HepG2 (cell line): ENCODE measurements around the gene OR52H1. TPM values are rescaled to one million over a fixed set of nuclear protein-coding genes. Genes with fewer than 3 reads are reported as not detected.

Experiments
- ATAC-seq: fragments of 200-7000 bp; cut with Tn5 transposase; 3 replicates; pipeline ENCODE4 v1.9.1; 2020; ENCODE audit warnings: mild to moderate bottlenecking, moderate library complexity
- BruUV-seq: library from RNA; stranded (reverse); fragments of 400-500 nt; replicated peaks from 2 replicates; lab custom pipeline; 2021; lab: Mats Ljungman, UMichigan
- CTCF ChIA-PET: fragments of 300-600 bp; formaldehyde crosslinking; extraction: SDS; loops from one replicate; lab custom pipeline; 2021; ENCODE audit warnings: low total read pairs, inconsistent platforms, low intra/inter-chr PET ratio; lab: Yijun Ruan, JAX
- POLR2A ChIA-PET: fragments of 350-600 bp; sonication (Branson Sonifier 250); formaldehyde crosslinking; loops from one replicate; lab custom pipeline; 2020; ENCODE audit warnings: antibody characterized with exemption, inconsistent platforms; lab: Yijun Ruan, JAX
- DNase-seq: peaks from one replicate; pipeline ENCODE4 v3.0.0-alpha.2; 2015; ENCODE audit warnings: low spot score
- FAIRE-seq: peaks from 3 replicates; lab custom pipeline; 2011; peaks lifted over from hg19 to GRCh38; lab: Jason Lieb, UNC
- H2AFZ ChIP-seq: one replicate; pipeline ENCODE4 v1.6.1; 2011; ENCODE audit warnings: low read length, inconsistent platforms
- H3K27ac ChIP-seq: fragments of 300-600 bp; 3 replicates; pipeline ENCODE4 v1.8.0; 2011; ENCODE audit warnings: mixed run types, mild to moderate bottlenecking, mixed read lengths, low read length, inconsistent platforms; ENCODE audit not compliant: insufficient read depth; ENCODE audit errors: extremely low read length
- H3K27me3 ChIP-seq, 2 experiments: fragments of 200-600 bp in 1 of 2; 2 replicates in 1 of 2; 3 replicates in 1 of 2; pipeline versions ENCODE4 v1.6.0 to v1.8.0; 2011; ENCODE audit warnings: low read length in 2 of 2, mild to moderate bottlenecking in 2 of 2, moderate library complexity in 2 of 2, inconsistent platforms in 1 of 2; ENCODE audit not compliant: insufficient read depth in 2 of 2, control insufficient read depth in 1 of 2
- H3K36me3 ChIP-seq, 2 experiments: fragments of 200-600 bp in 1 of 2; replicated peaks in 1 of 2; 2 replicates in 1 of 2; 3 replicates in 1 of 2; pipeline versions ENCODE4 v1.5.1 to v1.8.0; 2011; ENCODE audit warnings: low read length in 2 of 2, inconsistent platforms in 1 of 2; ENCODE audit not compliant: insufficient read depth in 2 of 2, control insufficient read depth in 1 of 2
- H3K4me1 ChIP-seq: 2 replicates; pipeline ENCODE4 v1.5.1; 2012; ENCODE audit warnings: low read length, inconsistent platforms; ENCODE audit not compliant: insufficient read depth
- H3K4me2 ChIP-seq: 2 replicates; pipeline ENCODE4 v1.6.0; 2011; ENCODE audit warnings: low read depth, low read length, inconsistent platforms
- H3K4me3 ChIP-seq, 3 experiments: fragments of 200-600 bp in 1 of 3; sonication (generic), shearing (Covaris generic) in 1 of 3; replicated peaks in 1 of 3; 2 replicates each; pipeline ENCODE4 v1.5.1; 2011 to 2016; ENCODE audit warnings: low read length in 3 of 3, inconsistent platforms in 2 of 3, low read depth in 2 of 3, mild to moderate bottlenecking in 2 of 3, control low read depth in 1 of 3, mixed read lengths in 1 of 3; ENCODE audit not compliant: insufficient read depth in 1 of 3
- H3K79me2 ChIP-seq: one replicate; pipeline ENCODE4 v1.6.1; 2011; ENCODE audit warnings: low read length, inconsistent platforms; ENCODE audit not compliant: insufficient read depth
- H3K9ac ChIP-seq: 2 replicates; pipeline ENCODE4 v1.6.0; 2011; ENCODE audit warnings: mild to moderate bottlenecking, low read depth, low read length, inconsistent platforms; ENCODE audit not compliant: insufficient read depth
- H3K9me3 ChIP-seq: 2 replicates; pipeline ENCODE4 v1.5.1; 2012; ENCODE audit warnings: mild to moderate bottlenecking, low read length
- H4K20me1 ChIP-seq: 2 replicates; pipeline ENCODE4 v1.6.0; 2011; ENCODE audit warnings: inconsistent platforms, mild to moderate bottlenecking, low read length, moderate library complexity; ENCODE audit not compliant: insufficient read depth
- FOXA1 ChIP-seq, 2 experiments: fragments of 450-650 bp in 1 of 2; sonication (generic) in 1 of 2; formaldehyde crosslinking in 1 of 2; IDR thresholded peaks; 2 replicates each; pipeline versions ENCODE4 v1.4.0 to v1.6.1; 2016 to 2020; ENCODE audit warnings: missing genetic modification reagents in 1 of 2
- TEAD3 ChIP-seq: optimal IDR thresholded peaks from 2 replicates; pipeline ENCODE3; 2016; ENCODE audit warnings: borderline replicate concordance
- ZNF230 ChIP-seq: sonication (generic); formaldehyde crosslinking; IDR thresholded peaks from 2 replicates; pipeline ENCODE4 v1.4.0; 2020; ENCODE audit warnings: mild to moderate bottlenecking, missing genetic modification reagents
- ZNF552 ChIP-seq: sonication (generic); formaldehyde crosslinking; IDR thresholded peaks from 2 replicates; pipeline ENCODE4 v1.9.0; 2022; ENCODE audit warnings: missing genetic modification reagents, mild to moderate bottlenecking, borderline replicate concordance
- WGBS: methylation state at CpG from one replicate; pipeline ENCODE4 v1.1.6; 2017; ENCODE audit warnings: low lambda C conversion rate; 5-methylcytosine and 5-hydroxymethylcytosine counted together
- in situ Hi-C: cut with HindIII; loops from 2 replicates; pipeline ENCODE4 v1.10.0; 2017; ENCODE audit warnings: low pct_unique_long_range_greater_than_20kb; ENCODE audit not compliant: extremely low pct_ligation_motif_present
- intact Hi-C: fragments of 100-400 bp; cut with micrococcal nuclease; formaldehyde crosslinking; loops from one replicate; pipeline ENCODE4 v1.10.0; 2022; ENCODE audit not compliant: unreplicated experiment
- polyA plus RNA-seq, 8 experiments: library from polyadenylated mRNA; depleted of rRNA in 3 of 8; stranded (reverse) in 7 of 8; unstranded in 1 of 8; fragments of >200 nt; fragmentation: Illumina TruSeq in 4 of 8; extraction: Trizol in 4 of 8; gene quantifications; 2 replicates each; pipeline versions ENCODE4 v1.2.1 to v1.2.3, GENCODE V29; 2011 to 2016; ENCODE audit warnings: low read depth in 4 of 8, missing spikeins in 1 of 8, mixed read lengths in 1 of 8; ENCODE audit not compliant: insufficient read depth in 1 of 8
- total RNA-seq, 5 experiments: library from RNA; depleted of rRNA; stranded (reverse); fragments of >200 nt; fragmentation: Illumina TruSeq; extraction: Trizol; gene quantifications; 2 replicates each; pipeline ENCODE4 v1.2.3, GENCODE V29; 2016; ENCODE audit warnings: low read depth in 1 of 5
- TF ChIP-seq, protein P1 (sequence below): sonication (generic); formaldehyde crosslinking; IDR thresholded peaks from 2 replicates; pipeline ENCODE4 v1.4.0; 2020; ENCODE audit warnings: missing genetic modification reagents

The OR52H1 gene
- total and polyA plus RNA-seq, 2 of the 13 experiments (the other 11 are each of a cell fraction or from before 2014, with no cell fraction given): not detected

DNA sequence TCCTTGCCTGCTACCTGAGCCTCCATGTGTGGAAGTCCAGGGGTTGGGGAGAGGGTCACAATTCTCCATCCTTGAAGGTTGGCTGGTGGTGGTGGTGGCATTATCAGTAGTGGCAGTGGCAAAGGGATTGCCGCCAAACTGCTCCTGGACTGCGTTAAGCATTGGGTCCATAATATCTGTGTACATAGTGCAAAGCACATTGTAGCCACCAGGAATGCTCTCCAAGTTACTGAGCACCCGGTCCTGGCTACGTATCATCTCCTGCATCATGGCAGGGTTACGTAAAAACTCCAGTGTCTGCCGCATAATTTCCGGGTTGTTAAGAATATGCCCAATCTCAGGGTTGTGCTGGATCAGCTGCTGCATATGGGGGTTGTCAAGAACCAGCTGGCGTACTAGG lies 39.7 kb downstream of the OR52H1 start:
- Histone ChIP-seq H3K36me3 (no peaks in the 10 kb centered on the region), H3K27ac (no peak overlapping the region), H2AFZ (no peak overlapping the region), H4K20me1 (no peaks in the 10 kb centered on the region), H3K27me3 (peaks cover 0 to 10% of the 10 kb centered on the region in 2 experiments; a peak in 3 of 5 replicates), H3K4me2 (no peak overlapping the region), H3K9ac (no peak overlapping the region), H3K9me3 (no peaks in the 10 kb centered on the region), H3K4me1 (no peaks in the 10 kb centered on the region), H3K4me3 (no peak overlapping the region), H3K79me2 (no peaks in the 10 kb centered on the region)
- intact Hi-C loops (no loop called here), in situ Hi-C loops (no loop called here)
- FAIRE-seq (no peak), ATAC-seq (peak; percentile 93), DNase-seq (peak; percentile 18)
- 0% methylated on average over 3 of the region's 8 CpGs for WGBS
- BruUV-seq: no TSS peak
- TF ChIP-seq ZNF230 (CRISPR knock-in tag) (no peak), FOXA1 (IDR thresholded peaks at IDR 0.05) (no peak), FOXA1 (CRISPR knock-in tag; IDR thresholded peaks at IDR 0.05) (peak; percentile 81), TEAD3 (peak; percentile 51), ZNF552 (CRISPR knock-in tag) (no peak)
- TF ChIP-seq, protein P1, sequence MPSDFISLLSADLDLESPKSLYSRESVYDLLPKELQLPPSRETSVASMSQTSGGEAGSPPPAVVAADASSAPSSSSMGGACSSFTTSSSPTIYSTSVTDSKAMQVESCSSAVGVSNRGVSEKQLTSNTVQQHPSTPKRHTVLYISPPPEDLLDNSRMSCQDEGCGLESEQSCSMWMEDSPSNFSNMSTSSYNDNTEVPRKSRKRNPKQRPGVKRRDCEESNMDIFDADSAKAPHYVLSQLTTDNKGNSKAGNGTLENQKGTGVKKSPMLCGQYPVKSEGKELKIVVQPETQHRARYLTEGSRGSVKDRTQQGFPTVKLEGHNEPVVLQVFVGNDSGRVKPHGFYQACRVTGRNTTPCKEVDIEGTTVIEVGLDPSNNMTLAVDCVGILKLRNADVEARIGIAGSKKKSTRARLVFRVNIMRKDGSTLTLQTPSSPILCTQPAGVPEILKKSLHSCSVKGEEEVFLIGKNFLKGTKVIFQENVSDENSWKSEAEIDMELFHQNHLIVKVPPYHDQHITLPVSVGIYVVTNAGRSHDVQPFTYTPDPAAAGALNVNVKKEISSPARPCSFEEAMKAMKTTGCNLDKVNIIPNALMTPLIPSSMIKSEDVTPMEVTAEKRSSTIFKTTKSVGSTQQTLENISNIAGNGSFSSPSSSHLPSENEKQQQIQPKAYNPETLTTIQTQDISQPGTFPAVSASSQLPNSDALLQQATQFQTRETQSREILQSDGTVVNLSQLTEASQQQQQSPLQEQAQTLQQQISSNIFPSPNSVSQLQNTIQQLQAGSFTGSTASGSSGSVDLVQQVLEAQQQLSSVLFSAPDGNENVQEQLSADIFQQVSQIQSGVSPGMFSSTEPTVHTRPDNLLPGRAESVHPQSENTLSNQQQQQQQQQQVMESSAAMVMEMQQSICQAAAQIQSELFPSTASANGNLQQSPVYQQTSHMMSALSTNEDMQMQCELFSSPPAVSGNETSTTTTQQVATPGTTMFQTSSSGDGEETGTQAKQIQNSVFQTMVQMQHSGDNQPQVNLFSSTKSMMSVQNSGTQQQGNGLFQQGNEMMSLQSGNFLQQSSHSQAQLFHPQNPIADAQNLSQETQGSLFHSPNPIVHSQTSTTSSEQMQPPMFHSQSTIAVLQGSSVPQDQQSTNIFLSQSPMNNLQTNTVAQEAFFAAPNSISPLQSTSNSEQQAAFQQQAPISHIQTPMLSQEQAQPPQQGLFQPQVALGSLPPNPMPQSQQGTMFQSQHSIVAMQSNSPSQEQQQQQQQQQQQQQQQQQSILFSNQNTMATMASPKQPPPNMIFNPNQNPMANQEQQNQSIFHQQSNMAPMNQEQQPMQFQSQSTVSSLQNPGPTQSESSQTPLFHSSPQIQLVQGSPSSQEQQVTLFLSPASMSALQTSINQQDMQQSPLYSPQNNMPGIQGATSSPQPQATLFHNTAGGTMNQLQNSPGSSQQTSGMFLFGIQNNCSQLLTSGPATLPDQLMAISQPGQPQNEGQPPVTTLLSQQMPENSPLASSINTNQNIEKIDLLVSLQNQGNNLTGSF (CRISPR knock-in tag): no peak
- CTCF ChIA-PET: no interaction called here
- POLR2A ChIA-PET: no interaction called here
